ENCODE measurements around the gene CACNA2D4.
"Not testable (repeated sequence)": the region's sequence is repeated elsewhere in the genome, so short reads cannot be mapped to it uniquely, and the experiment has no call there.

CACNA2D4 gene

GRCh38 chr12:1918081-1918883 lies at the start of gene CACNA2D4:
Gene CACNA2D4, minus strand, starts transcription at chr12:1918652. Its CDS starts 179 bp downstream, at chr12:1918473.
- peak; percentile 32 for DNase-seq

GRCh38 chr12:1966561-1967226 lies 48.2 kb upstream of the CACNA2D4 start:
- DNase-seq: no peak

GRCh38 chr12:1965916-1966315 lies 47.5 kb upstream of the CACNA2D4 start:
- no peak for DNase-seq

- DNase-seq: no peak
Measured at GRCh38 chr12:1962051-1963020, 43.9 kb upstream of the CACNA2D4 start.

GRCh38 chr12:1956716-1957115 lies 38.3 kb upstream of the CACNA2D4 start:
- no peak for DNase-seq

GRCh38 chr12:1949771-1950470 lies 31.5 kb upstream of the CACNA2D4 start:
- DNase-seq: no peak

GRCh38 chr12:1948883-1949282 lies 30.4 kb upstream of the CACNA2D4 start:
- DNase-seq: no peak

GRCh38 chr12:1947081-1947480 lies 28.6 kb upstream of the CACNA2D4 start:
- no peak for DNase-seq

GRCh38 chr12:1946296-1946695 lies 27.8 kb upstream of the CACNA2D4 start:
- no peak for DNase-seq

GRCh38 chr12:1945502-1945901 lies 27.1 kb upstream of the CACNA2D4 start:
- DNase-seq: not testable (repeated sequence)

GRCh38 chr12:1939801-1940607 lies 21.6 kb upstream of the CACNA2D4 start:
- peak; percentile 96 for DNase-seq

GRCh38 chr12:1939331-1939730 lies 20.9 kb upstream of the CACNA2D4 start:
- DNase-seq: no peak

GRCh38 chr12:1937481-1938224 lies 19.2 kb upstream of the CACNA2D4 start:
- no peak for DNase-seq

- DNase-seq: peak; percentile 33
Measured at GRCh38 chr12:1936406-1937320, 18.2 kb upstream of the CACNA2D4 start.

- DNase-seq: no peak
Measured at GRCh38 chr12:1935700-1936378, 17.4 kb upstream of the CACNA2D4 start.

GRCh38 chr12:1935242-1935641 lies 16.8 kb upstream of the CACNA2D4 start:
- peak; percentile 37 for DNase-seq

- DNase-seq: peak; percentile 44
Measured at GRCh38 chr12:1934831-1935230, 16.4 kb upstream of the CACNA2D4 start.

- peak; percentile 48 for DNase-seq
Measured at GRCh38 chr12:1934068-1934467, 15.6 kb upstream of the CACNA2D4 start.
